Measurements from ENCODE around the gene SYT13. TPM values are rescaled to one million over a fixed set of nuclear protein-coding genes. Genes with fewer than 3 reads are reported as not detected.
A peak's percentile ranks its signal among the peaks of the same experiment; 100 is the strongest.

The SYT13 gene
- polyA plus RNA-seq, 1 donor: 0.30 TPM

GRCh38 chr11:45313171-45313865 is 27.2 kb upstream of the SYT13 start:
- no peak for DNase-seq (ENCODE audit: low read depth)

- no peak for DNase-seq (ENCODE audit: low read depth)
These were observed 19.9 kb upstream of the SYT13 start for GRCh38 chr11:45305874-45306623.

DNA sequence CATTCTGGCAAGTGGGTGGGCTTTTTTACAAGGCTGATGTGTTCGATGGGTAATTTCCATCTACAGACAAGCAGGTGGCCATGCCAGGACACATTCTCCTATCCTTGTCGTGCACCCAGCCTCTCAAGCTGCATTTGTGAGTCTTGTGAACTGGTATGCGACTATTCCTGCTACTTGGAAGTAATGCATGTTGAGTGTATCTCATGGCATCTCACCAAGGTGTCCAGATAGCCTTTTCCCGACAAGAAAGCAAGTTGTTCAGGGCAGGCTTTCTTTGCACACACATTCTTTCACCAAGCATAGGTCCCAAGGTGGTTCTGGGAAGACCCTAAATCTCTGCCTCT is 18.8 kb upstream of the SYT13 start:
- no peak for DNase-seq (ENCODE audit: low read depth)

- no peak for DNase-seq (ENCODE audit: low read depth)
These were observed 18.2 kb upstream of the SYT13 start for GRCh38 chr11:45304111-45304991.

- DNase-seq (ENCODE audit: low read depth): no peak
These were observed 17.2 kb upstream of the SYT13 start for GRCh38 chr11:45303316-45303715.

- DNase-seq (ENCODE audit: low read depth): no peak
These were observed 15.6 kb upstream of the SYT13 start for GRCh38 chr11:45301537-45302246.

DNA sequence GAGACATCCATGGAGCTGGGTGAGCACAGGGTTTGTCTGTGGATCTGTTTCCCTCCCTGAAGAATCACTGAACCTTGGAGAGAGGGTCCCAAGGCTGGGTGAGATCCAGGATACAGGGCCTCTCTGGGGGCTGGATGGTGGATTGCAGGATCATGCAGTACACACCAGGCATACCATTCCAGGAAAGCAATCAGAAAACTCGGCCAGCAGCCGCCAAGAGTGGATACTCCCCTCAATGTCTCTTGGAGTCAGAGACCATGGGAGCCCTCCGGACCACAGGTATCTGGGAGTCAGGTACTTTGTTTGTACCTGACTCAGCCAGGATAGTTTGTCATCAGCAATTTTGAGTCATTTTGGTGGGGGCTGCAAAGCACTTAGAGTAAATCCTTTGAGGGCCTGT is 14.6 kb upstream of the SYT13 start:
- DNase-seq (ENCODE audit: low read depth): no peak

- DNase-seq (ENCODE audit: low read depth): no peak
These were observed 12.6 kb upstream of the SYT13 start for GRCh38 chr11:45298718-45299117.

DNA sequence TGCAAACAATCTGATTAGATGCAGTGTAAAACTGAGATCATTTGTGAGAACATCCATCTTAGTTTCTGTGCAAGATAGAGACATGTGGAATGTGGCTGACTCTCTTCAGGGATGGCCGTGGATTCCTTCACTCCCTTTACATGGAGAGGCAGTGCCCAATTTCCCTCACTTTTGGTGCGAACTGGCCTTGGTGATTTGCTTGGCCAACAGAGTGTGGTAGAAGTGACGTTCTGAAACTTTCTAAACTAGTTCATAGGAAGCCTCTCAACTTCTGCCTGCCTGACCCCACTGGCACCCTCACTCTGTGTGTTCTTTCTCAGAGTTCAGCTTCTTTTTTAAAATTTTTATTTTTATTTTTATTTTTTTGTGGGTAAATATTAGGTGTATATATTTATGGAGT is 9.9 kb upstream of the SYT13 start:
- no peak for DNase-seq (ENCODE audit: low read depth)

GRCh38 chr11:45294499-45294898 is 8.4 kb upstream of the SYT13 start:
- DNase-seq (ENCODE audit: low read depth): no peak

GRCh38 chr11:45293566-45294192 is 7.5 kb upstream of the SYT13 start:
- peak; percentile 57 for DNase-seq (ENCODE audit: low read depth)

GRCh38 chr11:45290586-45290985 is 4.4 kb upstream of the SYT13 start:
- no peak for DNase-seq (ENCODE audit: low read depth)

- no peak for DNase-seq (ENCODE audit: low read depth)
These were observed 3.2 kb upstream of the SYT13 start for GRCh38 chr11:45289369-45289768.

DNA sequence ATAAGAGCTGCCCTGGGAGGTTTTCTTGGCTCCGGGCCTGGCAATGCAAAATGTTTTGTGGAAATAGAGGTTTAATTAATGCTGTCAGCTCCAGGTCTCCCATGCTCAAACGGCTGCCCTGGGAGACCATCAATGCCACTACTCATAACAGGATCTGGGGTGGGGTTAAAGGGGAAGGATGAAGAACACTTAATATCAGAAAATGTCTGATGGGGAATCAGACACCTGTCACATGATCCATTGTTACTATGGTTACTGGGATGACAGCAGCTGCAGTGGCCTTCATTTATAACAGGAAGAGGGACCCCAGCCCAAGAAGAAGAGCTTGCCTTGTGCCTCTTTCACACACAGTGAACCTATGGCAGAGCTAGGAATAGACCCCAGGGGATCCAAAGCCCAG is 2.2 kb upstream of the SYT13 start:
- no peak for DNase-seq (ENCODE audit: low read depth)

GRCh38 chr11:45287316-45287903 is 1.3 kb upstream of the SYT13 start:
- DNase-seq (ENCODE audit: low read depth): no peak

GRCh38 chr11:45285250-45285828 is 802 bp downstream of the SYT13 start:
- DNase-seq (ENCODE audit: low read depth): no peak

- no peak for DNase-seq (ENCODE audit: low read depth)
These were observed 4.1 kb downstream of the SYT13 start for GRCh38 chr11:45282081-45282480.

- DNase-seq (ENCODE audit: low read depth): no peak
These were observed 5.7 kb downstream of the SYT13 start for GRCh38 chr11:45280449-45280848.

GRCh38 chr11:45279645-45280044 is 6.5 kb downstream of the SYT13 start:
- no peak for DNase-seq (ENCODE audit: low read depth)

GRCh38 chr11:45278714-45279113 is 7.4 kb downstream of the SYT13 start:
- no peak for DNase-seq (ENCODE audit: low read depth)

- no peak for DNase-seq (ENCODE audit: low read depth)
These were observed 10.3 kb downstream of the SYT13 start for GRCh38 chr11:45275828-45276227.

Data from forelimb muscle (tissue), 1 donor.